22Rv1 (cell line): Measurements from ENCODE around the gene LRIG1.

Source experiments
- H3K27ac ChIP-seq: fragments of 450-650 bp; 2 replicates; pipeline ENCODE4 v1.5.1; 2017
- CTCF ChIP-seq: fragments of 450-650 bp; IDR thresholded peaks from 2 replicates; pipeline ENCODE4 v1.5.1; 2017; ENCODE audit warnings: mild to moderate bottlenecking
- ZFX ChIP-seq: fragments of 450-650 bp; IDR thresholded peaks from 2 replicates; pipeline ENCODE4 v1.6.1; 2017; ENCODE audit warnings: antibody characterized with exemption, borderline replicate concordance

The LRIG1 gene

DNA sequence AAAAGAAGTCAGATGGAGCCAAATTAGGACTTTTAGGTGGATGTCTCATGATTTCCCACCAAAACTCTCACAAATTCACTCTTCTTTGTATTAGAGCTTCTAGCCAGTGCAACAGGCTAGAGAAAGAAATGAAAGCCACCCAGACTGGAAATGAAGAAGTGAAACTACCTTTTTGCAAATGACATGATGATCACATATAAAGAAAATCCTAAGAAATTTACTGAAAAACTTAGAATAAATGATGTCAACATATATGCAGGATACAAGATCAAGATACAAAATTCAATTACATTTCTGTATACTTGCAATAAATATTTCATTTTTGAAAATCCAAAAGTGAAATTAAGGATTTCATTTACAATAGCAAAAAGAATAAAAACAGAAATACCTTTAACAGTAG, 110.8 kb downstream of the LRIG1 start:
- no peak overlapping the region for H3K27ac ChIP-seq
- TF ChIP-seq ZFX (no peak), CTCF (no peak)

- H3K27ac ChIP-seq, result no peak overlapping the region
- TF ChIP-seq ZFX (no peak), CTCF (no peak)
These were observed 113.7 kb downstream of the LRIG1 start for GRCh38 chr3:66386925-66387650.

DNA sequence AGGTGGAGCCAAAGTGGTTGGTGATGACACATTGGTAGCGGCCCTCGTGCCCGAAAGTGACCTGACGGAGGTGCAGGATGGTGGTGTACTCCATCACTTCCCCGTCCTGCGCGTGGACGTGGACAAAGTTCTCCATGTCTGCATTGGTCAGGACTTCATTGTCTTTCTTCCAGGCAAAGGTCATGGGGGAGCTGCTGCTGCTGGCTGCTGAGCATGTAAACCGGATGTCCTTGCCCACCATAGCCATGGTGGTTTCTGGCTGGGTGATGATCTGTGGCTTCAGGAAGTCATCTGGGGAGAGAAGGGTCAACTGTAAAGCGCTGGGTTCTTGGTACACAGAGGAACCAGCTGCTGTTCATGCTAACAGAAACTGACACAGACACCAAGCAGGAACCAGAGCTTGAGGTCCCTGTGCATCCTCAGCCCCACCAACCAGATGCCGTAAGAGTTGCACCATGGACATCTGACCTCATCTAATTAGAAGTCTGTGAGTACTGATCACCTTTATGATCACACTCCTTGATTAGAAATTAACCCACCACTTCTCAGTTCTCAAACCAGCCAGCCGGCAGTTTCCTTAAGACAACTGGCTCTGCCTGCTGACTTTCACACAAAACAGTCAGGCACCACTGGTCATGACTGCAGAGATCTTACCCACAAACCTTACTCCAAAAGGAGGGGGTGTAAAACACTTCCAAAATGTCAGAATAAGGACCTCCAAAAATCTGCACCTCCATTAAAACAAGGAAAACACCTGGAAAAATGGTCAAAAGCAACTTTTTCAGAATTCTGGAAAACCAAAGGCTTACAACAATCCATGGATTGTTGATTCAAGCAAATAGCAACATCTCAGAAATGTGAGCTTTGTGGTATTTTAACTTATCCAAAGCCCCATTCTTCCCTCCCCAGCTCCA, 114.6 kb downstream of the LRIG1 start:
- TF ChIP-seq CTCF, result no peak
- no peak for TF ChIP-seq ZFX
- H3K27ac ChIP-seq, result no peak overlapping the region

- no peak overlapping the region for H3K27ac ChIP-seq
- TF ChIP-seq ZFX (no peak), CTCF (no peak)
These were observed 115.8 kb downstream of the LRIG1 start for GRCh38 chr3:66385066-66385465.

DNA sequence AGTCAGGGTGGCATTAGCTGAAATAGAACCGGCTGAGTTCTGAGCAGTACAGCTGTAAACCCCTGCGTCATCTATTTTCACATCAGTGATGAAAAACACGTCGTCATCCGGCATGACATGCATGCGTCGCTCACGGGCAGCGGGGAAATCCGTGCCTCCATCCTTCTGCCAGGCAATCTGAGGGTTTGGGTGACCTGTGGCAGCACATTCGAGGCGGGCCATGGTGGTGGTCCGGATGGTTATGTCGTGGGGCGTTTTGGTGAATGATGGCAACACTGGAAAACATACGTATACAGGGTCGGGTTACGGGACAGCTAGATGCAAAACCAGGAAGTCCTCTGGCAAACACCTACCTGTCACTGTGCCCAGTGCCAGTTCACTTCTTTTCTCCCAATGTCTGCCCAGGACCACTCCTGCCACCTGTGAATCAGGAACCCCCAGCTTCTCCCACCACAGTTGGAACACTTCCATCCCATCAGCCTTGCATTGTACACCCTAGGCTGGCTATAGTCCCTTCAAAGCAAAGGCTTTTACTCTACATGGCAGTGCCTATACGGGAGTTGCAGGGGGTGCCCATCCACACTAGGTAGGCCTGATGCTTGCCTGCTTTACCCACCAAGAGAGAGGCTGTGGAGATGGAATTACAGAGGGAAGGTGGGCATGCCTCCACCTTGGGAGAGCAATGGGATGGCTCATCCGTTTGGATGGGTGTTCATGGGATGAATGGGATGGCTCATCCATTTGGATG, 116.7 kb downstream of the LRIG1 start:
- TF ChIP-seq CTCF, result no peak
- TF ChIP-seq ZFX, result no peak
- no peak overlapping the region for H3K27ac ChIP-seq

- no peak overlapping the region for H3K27ac ChIP-seq
- TF ChIP-seq CTCF (no peak), ZFX (no peak)
These were observed 117.8 kb downstream of the LRIG1 start for GRCh38 chr3:66383023-66383422.

DNA sequence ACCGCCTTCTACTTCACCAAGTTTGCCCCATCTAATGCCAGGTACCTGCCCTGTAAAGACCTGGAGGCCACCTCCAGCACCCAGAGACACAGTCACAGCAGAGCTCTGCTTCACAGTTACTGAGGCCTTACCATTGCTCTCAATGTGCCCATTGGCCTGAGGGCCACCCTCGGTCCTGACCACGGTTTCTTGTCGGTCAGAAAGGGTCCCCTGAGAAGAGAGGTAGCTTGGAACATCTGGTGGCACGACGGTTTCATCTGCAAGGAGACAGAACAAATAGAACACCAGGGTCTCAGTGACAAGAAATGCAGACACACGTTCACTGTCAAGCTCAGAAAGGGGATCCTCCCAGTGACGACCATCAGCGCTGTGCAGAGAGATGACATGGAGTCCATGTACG, 118.7 kb downstream of the LRIG1 start:
- TF ChIP-seq CTCF (no peak), ZFX (no peak)
- H3K27ac ChIP-seq, result no peak overlapping the region
